PFSK-1 (cell line): Measurements from ENCODE around the gene DCUN1D2.

Experiments
- FOXP2 ChIP-seq: optimal IDR thresholded peaks from 2 replicates; pipeline ENCODE3; 2011; ENCODE audit warnings: borderline replicate concordance, control low read depth, inconsistent platforms; ENCODE audit not compliant: insufficient read depth; ENCODE audit errors: extremely low read length, extremely low read depth
- POLR2AphosphoS5 ChIP-seq: IDR thresholded peaks from 2 replicates; pipeline ENCODE4 v1.6.1; 2012; ENCODE audit warnings: low read depth, mild to moderate bottlenecking, control low read depth, low read length, moderate library complexity
- SIN3A ChIP-seq: IDR thresholded peaks from 2 replicates; pipeline ENCODE4 v1.6.1; 2012; ENCODE audit warnings: mild to moderate bottlenecking, low read length, moderate library complexity, borderline replicate concordance; ENCODE audit not compliant: insufficient read depth
- TAF1 ChIP-seq: IDR thresholded peaks from 2 replicates; pipeline ENCODE4 v1.6.1; 2012; ENCODE audit warnings: low read length, control low read depth, borderline replicate concordance; ENCODE audit not compliant: insufficient read depth
- TF ChIP-seq, protein P1 (sequence below), 2 experiments: IDR thresholded peaks; 2 replicates each; pipeline versions ENCODE4 v1.6.1 to v1.8.0; 2011 to 2012; ENCODE audit warnings: low read depth in 2 of 2, low read length in 2 of 2, control low read depth in 1 of 2, inconsistent platforms in 1 of 2, mild to moderate bottlenecking in 1 of 2, moderate library complexity in 1 of 2; ENCODE audit not compliant: insufficient read depth in 1 of 2

Gene DCUN1D2

DNA sequence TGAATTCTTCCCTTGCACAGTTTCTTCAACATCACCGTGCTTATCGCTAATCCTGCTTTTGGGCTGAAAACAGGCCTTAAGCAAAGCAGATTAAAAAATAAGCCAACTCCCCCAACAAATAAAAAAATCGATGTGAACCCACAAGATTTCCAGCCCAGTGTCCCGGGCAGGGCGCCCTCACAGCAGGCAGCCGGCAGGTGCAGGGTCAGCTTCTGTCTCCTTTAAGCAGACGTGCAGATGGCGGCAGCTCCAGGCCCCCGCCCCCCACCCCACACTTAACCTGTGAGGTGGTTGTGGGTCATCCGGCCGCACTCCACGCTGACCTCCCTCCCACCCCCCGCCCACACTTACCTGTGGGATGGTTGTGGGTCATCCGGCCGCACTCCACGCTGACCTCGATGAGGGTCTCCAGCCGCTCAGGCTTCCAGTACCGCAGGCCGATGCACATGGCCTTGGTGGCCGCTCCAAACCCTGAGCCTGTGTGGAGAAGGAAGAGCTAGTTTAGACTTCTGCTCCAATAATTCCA lies 57.1 kb downstream of the DCUN1D2 start:
- TF ChIP-seq SIN3A, result no peak
- no peak for TF ChIP-seq POLR2AphosphoS5
- TF ChIP-seq, protein P1, sequence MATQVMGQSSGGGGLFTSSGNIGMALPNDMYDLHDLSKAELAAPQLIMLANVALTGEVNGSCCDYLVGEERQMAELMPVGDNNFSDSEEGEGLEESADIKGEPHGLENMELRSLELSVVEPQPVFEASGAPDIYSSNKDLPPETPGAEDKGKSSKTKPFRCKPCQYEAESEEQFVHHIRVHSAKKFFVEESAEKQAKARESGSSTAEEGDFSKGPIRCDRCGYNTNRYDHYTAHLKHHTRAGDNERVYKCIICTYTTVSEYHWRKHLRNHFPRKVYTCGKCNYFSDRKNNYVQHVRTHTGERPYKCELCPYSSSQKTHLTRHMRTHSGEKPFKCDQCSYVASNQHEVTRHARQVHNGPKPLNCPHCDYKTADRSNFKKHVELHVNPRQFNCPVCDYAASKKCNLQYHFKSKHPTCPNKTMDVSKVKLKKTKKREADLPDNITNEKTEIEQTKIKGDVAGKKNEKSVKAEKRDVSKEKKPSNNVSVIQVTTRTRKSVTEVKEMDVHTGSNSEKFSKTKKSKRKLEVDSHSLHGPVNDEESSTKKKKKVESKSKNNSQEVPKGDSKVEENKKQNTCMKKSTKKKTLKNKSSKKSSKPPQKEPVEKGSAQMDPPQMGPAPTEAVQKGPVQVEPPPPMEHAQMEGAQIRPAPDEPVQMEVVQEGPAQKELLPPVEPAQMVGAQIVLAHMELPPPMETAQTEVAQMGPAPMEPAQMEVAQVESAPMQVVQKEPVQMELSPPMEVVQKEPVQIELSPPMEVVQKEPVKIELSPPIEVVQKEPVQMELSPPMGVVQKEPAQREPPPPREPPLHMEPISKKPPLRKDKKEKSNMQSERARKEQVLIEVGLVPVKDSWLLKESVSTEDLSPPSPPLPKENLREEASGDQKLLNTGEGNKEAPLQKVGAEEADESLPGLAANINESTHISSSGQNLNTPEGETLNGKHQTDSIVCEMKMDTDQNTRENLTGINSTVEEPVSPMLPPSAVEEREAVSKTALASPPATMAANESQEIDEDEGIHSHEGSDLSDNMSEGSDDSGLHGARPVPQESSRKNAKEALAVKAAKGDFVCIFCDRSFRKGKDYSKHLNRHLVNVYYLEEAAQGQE (IDR thresholded peaks at IDR 0.05; ENCODE audit: insufficient read depth in 1 of 2, low read depth in 2 of 2, low read length in 2 of 2), result no peak
- TF ChIP-seq TAF1, result no peak
- TF ChIP-seq FOXP2, result no peak

DNA sequence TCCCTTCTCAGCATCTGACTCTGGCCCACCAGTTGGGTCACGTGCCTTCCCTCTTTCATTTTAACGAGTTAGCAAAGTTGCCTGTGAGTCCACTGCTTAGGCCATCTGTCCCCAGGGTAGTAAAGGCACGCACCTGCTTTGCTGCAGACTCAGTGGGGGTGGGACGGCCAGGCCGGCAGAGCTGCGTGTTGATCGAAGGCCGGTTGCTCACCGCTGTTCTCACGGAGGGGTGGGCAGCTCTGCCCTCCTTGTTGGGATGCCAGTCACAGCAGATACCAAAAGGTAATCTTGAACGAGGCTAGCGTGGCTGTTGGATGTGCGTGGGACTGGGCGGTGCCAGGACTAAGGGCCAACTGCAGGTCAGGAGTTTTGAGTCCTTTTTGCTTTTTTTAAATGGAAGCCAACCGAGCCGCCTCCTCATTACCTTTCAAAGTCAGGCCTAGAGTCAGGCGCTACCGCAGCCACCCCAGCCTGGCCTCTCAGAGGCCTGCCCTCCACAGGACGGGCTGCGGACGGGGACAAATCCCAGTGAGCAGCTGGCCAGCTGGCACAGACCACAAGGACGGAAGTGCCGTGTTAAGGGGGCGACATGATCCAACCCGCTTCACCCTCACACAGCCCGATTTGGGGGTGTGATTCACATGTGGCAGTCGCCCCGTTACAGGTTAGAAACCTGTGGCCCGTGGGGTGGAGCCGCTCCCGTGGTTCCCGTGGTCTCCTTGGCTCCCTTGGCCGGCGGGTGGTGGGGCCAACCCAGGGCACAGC lies 57.8 kb downstream of the DCUN1D2 start:
- TF ChIP-seq FOXP2, result no peak
- no peak for TF ChIP-seq TAF1
- TF ChIP-seq POLR2AphosphoS5, result no peak
- TF ChIP-seq SIN3A, result no peak
- TF ChIP-seq, protein P1 (IDR thresholded peaks at IDR 0.05; ENCODE audit: insufficient read depth in 1 of 2, low read depth in 2 of 2, low read length in 2 of 2), result no peak

DNA sequence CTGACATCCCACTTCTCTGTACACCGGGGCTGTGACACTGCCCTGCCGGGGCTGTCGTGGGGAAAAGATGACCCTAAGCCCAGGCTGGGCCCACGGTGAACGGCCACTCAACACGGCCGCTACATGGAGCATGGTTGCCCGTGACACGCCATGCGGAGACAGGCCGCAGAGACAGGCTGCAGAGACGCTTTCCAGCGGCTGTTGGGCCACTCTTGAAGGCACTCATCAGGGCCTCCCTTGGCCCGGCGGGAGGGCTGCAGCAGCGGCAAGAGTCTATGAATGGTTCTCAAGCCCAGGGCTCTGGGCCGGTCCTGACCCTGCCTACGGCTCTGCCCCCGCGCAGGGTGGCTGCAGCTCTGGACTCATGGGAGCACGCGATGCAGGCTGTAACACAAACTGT lies 59.3 kb downstream of the DCUN1D2 start:
- TF ChIP-seq TAF1 (no peak), FOXP2 (no peak), SIN3A (no peak), POLR2AphosphoS5 (no peak)
- TF ChIP-seq, protein P1 (IDR thresholded peaks at IDR 0.05; ENCODE audit: insufficient read depth in 1 of 2, low read depth in 2 of 2, low read length in 2 of 2), result no peak

DNA sequence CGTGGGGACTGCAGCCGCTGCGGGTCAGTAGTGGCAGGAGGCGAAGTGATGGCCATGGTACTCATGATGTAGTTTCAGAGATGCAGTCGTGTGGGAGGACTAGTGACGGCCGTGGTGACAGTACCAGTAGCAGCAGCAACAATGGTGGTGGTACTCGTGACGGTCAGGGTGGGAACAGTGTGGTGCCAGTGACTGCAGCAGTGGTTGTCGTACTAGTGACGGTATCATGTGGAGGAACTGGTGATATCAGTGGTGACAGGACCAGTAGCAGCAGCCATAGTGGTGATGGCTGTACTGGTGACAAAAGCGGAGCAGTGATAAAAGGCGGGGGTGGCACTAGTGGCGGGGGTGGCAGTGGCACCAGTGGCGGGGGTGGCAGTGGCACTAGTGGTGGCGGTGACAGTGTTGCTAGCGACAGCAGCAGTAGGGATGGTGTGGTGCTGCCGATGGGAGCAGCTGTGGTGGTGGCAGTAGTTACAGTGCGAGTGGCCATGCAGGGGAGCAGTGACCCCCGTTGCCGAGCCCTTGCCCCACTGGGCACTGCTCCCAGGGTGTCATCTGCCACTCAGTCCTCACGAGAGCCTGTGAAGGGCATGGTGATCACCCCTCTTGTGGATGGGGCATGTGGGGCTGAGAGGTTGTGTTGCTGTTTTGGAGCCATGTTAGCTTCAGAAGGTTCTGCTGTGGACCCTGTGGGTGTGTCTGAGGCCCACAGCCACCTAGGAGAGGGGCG lies 60.0 kb downstream of the DCUN1D2 start:
- TF ChIP-seq TAF1 (no peak), FOXP2 (no peak)
- TF ChIP-seq, protein P1 (IDR thresholded peaks at IDR 0.05; ENCODE audit: insufficient read depth in 1 of 2, low read depth in 2 of 2, low read length in 2 of 2), result no peak
